Ovary (tissue), 3 donors: ENCODE results near the gene RB1.

ENCODE experiments used
- CTCF ChIP-seq, 3 donors: fragments of 450-650 bp in 2 of 3; fragments of 200-600 bp in 1 of 3; IDR thresholded peaks; one replicate each; pipeline versions ENCODE4 v1.5.1 to v1.8.0; 2016 to 2022; ENCODE audit warnings: antibody characterized with exemption in 3 of 3, mild to moderate bottlenecking in 1 of 3
- EP300 ChIP-seq: sonication (generic); formaldehyde crosslinking; IDR thresholded peaks from one replicate; pipeline ENCODE4 v1.6.1; 2017; ENCODE audit warnings: antibody characterized with exemption
- POLR2A ChIP-seq: fragments of 450-650 bp; IDR thresholded peaks from one replicate; pipeline ENCODE4 v1.6.1; 2017; ENCODE audit warnings: antibody characterized with exemption, mild to moderate bottlenecking, moderate library complexity
- donor health status: DM: no; HTN: no; CAD: no.

DNA sequence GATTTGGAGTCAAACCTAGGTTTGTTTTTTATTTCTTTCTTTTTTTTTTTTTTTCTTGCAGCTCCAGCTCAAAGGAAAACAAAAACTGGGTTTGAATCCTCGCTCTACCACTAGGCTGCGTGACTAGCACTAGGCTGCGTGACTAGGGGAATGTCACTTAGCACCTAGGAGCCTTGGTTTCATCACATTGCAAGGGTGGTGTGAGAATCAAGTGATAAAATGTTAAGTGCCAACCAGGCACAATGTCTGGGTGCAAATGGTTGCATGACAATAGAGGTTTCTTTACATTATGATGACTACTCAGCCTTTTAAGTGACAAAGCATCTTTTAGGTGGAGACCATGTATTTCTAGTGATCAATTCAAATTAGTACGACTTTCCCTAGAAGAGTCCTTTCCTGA is 201.5 kb downstream of the RB1 start:
- TF ChIP-seq CTCF (IDR thresholded peaks at IDR 0.05) (no peak), POLR2A (no peak), EP300 (no peak)
